Thymus (tissue), 11 donors: Measurements from ENCODE around the gene RANBP17. TPM values are rescaled to one million over a fixed set of nuclear protein-coding genes. Genes with fewer than 3 reads are reported as not detected.

ENCODE experiments used
- DNase-seq, 9 donors: peaks; one replicate each; pipeline ENCODE4 v3.0.0-alpha.2; 2013; ENCODE audit warnings: low spot score in 9 of 9, low read depth in 6 of 9, missing footprints in 1 of 9
- H3K27ac ChIP-seq, 2 donors: one replicate each; pipeline ENCODE4 v1.5.1; 2013; ENCODE audit warnings: control low read depth in 1 of 2, low read depth in 1 of 2, low read length in 1 of 2, mild to moderate bottlenecking in 1 of 2, moderate library complexity in 1 of 2
- H3K27me3 ChIP-seq, 2 donors: one replicate each; pipeline ENCODE4 v1.5.1; 2013; ENCODE audit warnings: low read length in 1 of 2; ENCODE audit not compliant: control insufficient read depth in 2 of 2, insufficient read depth in 1 of 2
- H3K36me3 ChIP-seq, 2 donors: one replicate each; pipeline ENCODE4 v1.5.1; 2013; ENCODE audit warnings: low read length in 1 of 2, mild to moderate bottlenecking in 1 of 2, moderate library complexity in 1 of 2; ENCODE audit not compliant: control insufficient read depth in 2 of 2, insufficient read depth in 2 of 2
- H3K4me1 ChIP-seq, 2 donors: one replicate each; pipeline ENCODE4 v1.5.1; 2013; ENCODE audit warnings: low read length in 2 of 2; ENCODE audit not compliant: control insufficient read depth in 2 of 2, insufficient read depth in 2 of 2
- H3K4me3 ChIP-seq, 2 donors: one replicate each; pipeline ENCODE4 v1.5.1; 2013; ENCODE audit warnings: low read length in 2 of 2, control low read depth in 1 of 2, mild to moderate bottlenecking in 1 of 2
- H3K9me3 ChIP-seq, 2 donors: one replicate each; pipeline ENCODE4 v1.5.1; 2013; ENCODE audit warnings: low read length in 1 of 2, mild to moderate bottlenecking in 1 of 2; ENCODE audit not compliant: control insufficient read depth in 2 of 2, insufficient read depth in 1 of 2
- WGBS: extraction: QIAGEN DNeasy Blood & Tissue Kit; methylation state at CpG from one replicate; pipeline ENCODE4 v1.1.7; 2013; 5-methylcytosine and 5-hydroxymethylcytosine counted together
- polyA plus RNA-seq: library from polyadenylated mRNA; stranded (reverse); fragments of 200-250 nt; gene quantifications from one replicate; pipeline ENCODE4 v1.2.3, GENCODE V29; 2013
- total RNA-seq: library from RNA; stranded (reverse); fragments of 120-200 nt; gene quantifications from one replicate; pipeline ENCODE4 v1.2.4, GENCODE V29; 2013
- donor health status: healthy.

Gene RANBP17
- total and polyA plus RNA-seq, 2 donors = 2.1 to 6.8 TPM

GRCh38 chr5:171116719-171117118 is 254.9 kb downstream of the RANBP17 start:
- H3K27ac ChIP-seq = no peak overlapping the region
- H3K9me3 ChIP-seq = no peaks in the 10 kb centered on the region
- H3K36me3 ChIP-seq = no peaks in the 10 kb centered on the region
- 96% methylated on average over 2 of the region's 2 CpGs for WGBS
- no peak overlapping the region for H3K4me3 ChIP-seq
- no peaks in the 10 kb centered on the region for H3K4me1 ChIP-seq
- no peaks in the 10 kb centered on the region for H3K27me3 ChIP-seq
- DNase-seq = no peak

DNA sequence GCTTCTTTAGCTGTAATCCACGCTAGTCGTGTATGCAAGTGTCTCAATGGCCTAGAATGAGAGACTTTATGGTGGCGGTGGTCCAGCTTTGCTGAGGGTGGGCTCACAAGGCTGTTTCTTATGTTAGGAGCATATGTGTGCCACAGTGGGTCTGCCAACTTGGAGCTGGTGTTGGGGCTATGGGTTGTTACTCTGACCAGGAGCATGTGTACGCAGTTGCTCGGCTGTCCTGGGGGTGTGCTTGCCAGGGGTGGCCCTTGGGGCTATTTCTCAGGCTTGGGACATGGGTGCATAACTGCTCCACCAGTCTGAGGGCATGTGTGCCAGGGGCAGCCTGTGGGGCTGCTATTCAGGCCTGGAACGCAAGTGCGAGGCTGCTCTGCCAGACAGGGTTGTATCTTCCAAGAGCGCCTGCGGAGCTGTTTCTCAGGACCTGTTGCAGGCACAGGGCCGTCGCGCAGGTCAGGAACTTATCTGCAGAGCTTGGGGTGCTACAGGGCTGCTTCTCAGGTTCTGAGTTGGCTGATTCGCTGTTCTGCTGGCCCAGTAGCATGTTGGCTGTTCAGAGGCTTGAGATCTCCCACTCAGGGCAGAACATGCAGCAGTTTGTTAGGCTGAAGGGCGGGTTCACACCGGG is 259.3 kb downstream of the RANBP17 start:
- Histone ChIP-seq H3K9me3 (no peaks in the 10 kb centered on the region), H3K27ac (no peak overlapping the region), H3K36me3 (no peaks in the 10 kb centered on the region), H3K4me3 (no peak overlapping the region), H3K4me1 (no peaks in the 10 kb centered on the region), H3K27me3 (no peaks in the 10 kb centered on the region)
- WGBS = 91% methylated on average over 15 of the region's 15 CpGs
- no peak for DNase-seq

DNA sequence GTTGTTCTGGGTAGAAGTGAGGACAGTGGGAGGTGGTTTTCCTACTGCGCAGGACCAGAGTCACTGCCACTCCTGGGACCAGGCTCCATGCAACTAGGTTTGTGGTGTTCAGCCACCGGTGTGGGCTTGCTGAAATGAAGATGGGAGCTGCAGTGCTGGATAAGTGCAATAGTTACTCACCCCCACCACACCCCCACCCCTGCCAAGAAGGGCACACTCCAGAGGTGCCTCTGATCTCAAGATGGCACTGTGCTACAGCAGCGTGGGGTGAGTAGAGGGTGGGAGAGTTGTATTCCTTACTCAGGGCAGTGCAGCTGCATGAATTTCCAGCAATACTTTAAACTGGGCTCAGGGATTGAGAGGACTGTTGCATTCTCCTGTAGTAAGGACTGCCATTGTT is 259.8 kb downstream of the RANBP17 start:
- Histone ChIP-seq H3K4me3 (no peak overlapping the region), H3K4me1 (no peaks in the 10 kb centered on the region), H3K36me3 (no peaks in the 10 kb centered on the region), H3K9me3 (no peaks in the 10 kb centered on the region), H3K27ac (no peak overlapping the region), H3K27me3 (no peaks in the 10 kb centered on the region)
- 99% methylated on average over 3 of the region's 3 CpGs for WGBS
- no peak for DNase-seq

- H3K9me3 ChIP-seq = no peaks in the 10 kb centered on the region
- DNase-seq = no peak
- H3K4me1 ChIP-seq = no peaks in the 10 kb centered on the region
- H3K36me3 ChIP-seq = no peaks in the 10 kb centered on the region
- H3K27me3 ChIP-seq = no peaks in the 10 kb centered on the region
- no peak overlapping the region for H3K27ac ChIP-seq
- WGBS = 88% methylated on average over 2 of the region's 2 CpGs
- no peak overlapping the region for H3K4me3 ChIP-seq
Measured at GRCh38 chr5:171122372-171122771, 260.6 kb downstream of the RANBP17 start.

GRCh38 chr5:171123417-171123816 is 261.6 kb downstream of the RANBP17 start:
- Histone ChIP-seq H3K4me3 (no peak overlapping the region), H3K9me3 (no peaks in the 10 kb centered on the region), H3K27ac (no peak overlapping the region), H3K27me3 (no peaks in the 10 kb centered on the region), H3K36me3 (no peaks in the 10 kb centered on the region), H3K4me1 (no peaks in the 10 kb centered on the region)
- WGBS = 96% methylated on average over 4 of the region's 4 CpGs
- no peak for DNase-seq

DNA sequence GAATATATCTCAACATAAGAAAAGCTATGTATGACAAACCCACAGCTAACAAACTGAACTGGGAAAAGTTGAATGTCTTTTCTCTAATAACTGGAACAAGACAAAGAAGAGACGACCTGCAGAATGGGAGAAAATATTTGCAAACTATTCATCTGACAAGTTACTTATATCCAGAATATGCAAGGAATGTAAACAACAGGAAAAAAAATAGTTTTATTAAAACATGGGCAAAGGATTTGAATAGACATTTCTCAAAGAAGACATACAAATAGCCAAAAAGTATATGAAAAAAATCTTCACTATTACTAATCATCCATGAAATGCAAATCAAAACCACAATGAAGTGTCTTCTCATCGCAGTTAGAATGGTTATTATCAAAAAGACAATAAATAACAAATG is 265.5 kb downstream of the RANBP17 start:
- no peak overlapping the region for H3K4me3 ChIP-seq
- H3K27ac ChIP-seq = no peak overlapping the region
- no peaks in the 10 kb centered on the region for H3K9me3 ChIP-seq
- H3K27me3 ChIP-seq = no peaks in the 10 kb centered on the region
- no peaks in the 10 kb centered on the region for H3K4me1 ChIP-seq
- 97% methylated on average over 2 of the region's 2 CpGs for WGBS
- no peak for DNase-seq
- no peaks in the 10 kb centered on the region for H3K36me3 ChIP-seq

DNA sequence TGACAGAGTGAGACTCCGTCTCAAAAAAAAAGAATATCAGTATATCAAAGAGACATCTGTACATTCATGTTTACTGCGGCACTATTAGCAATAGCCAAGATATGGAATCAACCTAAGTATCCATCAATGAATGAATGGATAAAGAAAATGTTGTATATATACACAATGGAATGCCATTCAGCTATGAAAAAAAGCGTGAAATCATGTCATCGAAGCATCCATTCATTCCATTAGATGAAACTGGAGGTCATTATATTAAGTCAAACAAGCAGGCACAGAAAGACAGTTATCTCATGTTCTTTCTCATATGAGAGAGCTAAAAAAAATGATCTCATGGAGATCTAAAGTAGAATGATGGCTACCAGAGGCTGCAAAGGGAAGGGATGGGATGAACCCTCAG is 266.3 kb downstream of the RANBP17 start:
- Histone ChIP-seq H3K36me3 (no peaks in the 10 kb centered on the region), H3K4me3 (no peak overlapping the region), H3K4me1 (no peaks in the 10 kb centered on the region), H3K9me3 (no peaks in the 10 kb centered on the region), H3K27me3 (no peaks in the 10 kb centered on the region), H3K27ac (no peak overlapping the region)
- DNase-seq = no peak
- 98% methylated on average over 4 of the region's 4 CpGs for WGBS

GRCh38 chr5:171129308-171129707 is 267.5 kb downstream of the RANBP17 start:
- no peaks in the 10 kb centered on the region for H3K9me3 ChIP-seq
- DNase-seq = no peak
- 85% methylated on average over 5 of the region's 5 CpGs for WGBS

DNA sequence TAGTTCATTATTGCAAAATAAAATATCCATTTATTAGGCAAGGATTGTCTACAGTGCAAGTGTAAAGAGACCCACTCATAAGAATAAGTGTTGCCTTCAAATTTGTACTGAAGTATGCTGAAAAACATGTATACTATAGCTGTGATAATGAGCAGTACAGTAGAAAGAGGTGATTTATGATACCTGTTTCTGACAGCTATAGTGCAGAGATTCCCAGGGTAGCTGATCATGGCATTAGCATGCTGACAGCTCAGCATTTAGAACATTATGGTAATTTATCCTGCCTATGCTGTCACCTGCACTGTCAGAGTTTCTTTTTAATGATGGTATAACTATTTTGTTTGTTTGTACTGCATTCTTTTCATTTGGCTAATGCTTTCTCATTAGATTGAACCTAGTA is 269.7 kb downstream of the RANBP17 start:
- H3K27me3 ChIP-seq = no peaks in the 10 kb centered on the region
- no peaks in the 10 kb centered on the region for H3K36me3 ChIP-seq
- no peak overlapping the region for H3K27ac ChIP-seq
- no peak overlapping the region for H3K4me3 ChIP-seq
- H3K4me1 ChIP-seq = no peaks in the 10 kb centered on the region
- H3K9me3 ChIP-seq = no peaks in the 10 kb centered on the region
- no peak for DNase-seq

More at GRCh38 chr5:171129308-171129707, 267.5 kb downstream of the RANBP17 start:
- Histone ChIP-seq H3K27ac (no peak overlapping the region), H3K4me1 (no peaks in the 10 kb centered on the region), H3K4me3 (no peak overlapping the region), H3K27me3 (no peaks in the 10 kb centered on the region), H3K36me3 (no peaks in the 10 kb centered on the region)
